D341Med (cell line): ENCODE data around the gene U2SURP.
"Not testable (repeated sequence)": the region's sequence is repeated elsewhere in the genome, so short reads cannot be mapped to it uniquely, and the experiment has no call there.

ENCODE experiments used
- DNase-seq: peaks from one replicate; pipeline ENCODE4 v3.0.0; 2012; ENCODE audit warnings: low spot score

U2SURP gene

GRCh38 chr3:143071776-143072175 is 70.4 kb downstream of the U2SURP start:
- DNase-seq = no peak

DNA sequence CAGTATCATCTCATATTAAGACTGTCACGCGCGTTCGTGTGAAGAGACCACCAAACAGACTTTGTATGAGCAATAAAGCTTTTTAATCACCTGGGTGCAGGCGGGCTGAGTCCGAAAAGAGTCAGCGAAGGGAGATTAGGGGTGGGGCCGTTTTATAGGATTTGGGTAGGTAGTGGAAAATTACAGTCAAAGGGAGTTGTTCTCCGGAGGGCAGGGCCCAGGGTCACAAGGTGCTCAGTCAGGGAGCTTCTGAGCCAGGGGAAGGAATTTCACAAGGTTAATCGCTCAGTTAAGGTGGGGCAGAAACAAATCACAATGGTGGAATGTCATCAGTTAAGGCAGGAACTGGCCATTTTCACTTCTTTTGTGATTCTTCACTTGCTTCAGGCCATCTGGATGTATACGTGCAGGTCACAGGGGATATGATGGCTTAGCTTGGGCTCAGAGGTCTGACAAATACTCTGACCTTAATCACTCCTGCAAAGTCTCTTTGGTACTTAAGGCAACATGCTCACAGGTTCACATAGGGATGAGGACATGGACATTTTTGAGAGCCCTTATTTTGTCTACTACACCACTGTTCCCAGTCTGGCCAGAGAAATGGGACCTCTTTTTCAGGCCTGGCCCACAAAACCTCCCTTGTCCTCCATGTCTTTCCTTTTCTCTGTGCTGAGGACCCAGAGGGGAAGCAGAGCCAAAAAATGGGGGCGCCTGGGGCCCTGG is 71.1 kb downstream of the U2SURP start:
- not testable (repeated sequence) for DNase-seq

- DNase-seq = not testable (repeated sequence)
Measured at GRCh38 chr3:143073541-143073940, 72.2 kb downstream of the U2SURP start.

DNA sequence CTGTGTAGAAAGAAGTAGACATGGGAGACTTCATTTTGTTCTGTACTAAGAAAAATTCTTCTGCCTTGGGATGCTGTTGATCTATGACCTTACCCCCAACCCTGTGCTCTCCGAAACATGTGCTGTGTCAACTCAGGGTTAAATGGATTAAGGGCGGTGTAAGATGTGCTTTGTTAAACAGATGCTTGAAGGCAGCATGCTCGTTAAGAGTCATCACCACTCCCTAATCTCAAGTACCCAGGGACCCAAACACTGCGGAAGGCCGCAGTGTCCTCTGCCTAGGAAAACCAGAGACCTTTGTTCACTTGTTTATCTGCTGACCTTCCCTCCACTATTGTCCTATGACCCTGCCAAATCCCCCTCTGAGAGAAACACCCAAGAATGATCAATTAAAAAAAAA is 72.6 kb downstream of the U2SURP start:
- DNase-seq = not testable (repeated sequence)

DNA sequence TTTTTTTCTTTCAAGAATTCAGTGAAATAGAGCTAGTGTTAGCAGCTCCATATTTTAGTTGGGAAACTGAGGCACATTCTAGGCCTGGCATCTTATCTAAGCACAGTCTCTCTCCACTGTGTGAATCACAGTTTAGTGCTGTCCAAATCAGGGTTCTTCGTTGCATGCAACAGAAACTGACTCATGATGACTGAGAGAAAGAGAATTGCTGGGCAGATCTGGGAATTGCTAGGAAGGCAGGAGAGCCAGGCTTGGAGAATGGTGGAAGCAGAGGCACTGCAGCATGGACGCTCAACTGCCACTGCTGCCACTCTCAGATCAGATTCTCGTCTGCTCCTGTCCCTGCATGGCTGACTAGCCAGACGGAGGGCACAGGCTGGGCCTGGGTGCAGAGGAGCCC is 77.5 kb downstream of the U2SURP start:
- no peak for DNase-seq

DNA sequence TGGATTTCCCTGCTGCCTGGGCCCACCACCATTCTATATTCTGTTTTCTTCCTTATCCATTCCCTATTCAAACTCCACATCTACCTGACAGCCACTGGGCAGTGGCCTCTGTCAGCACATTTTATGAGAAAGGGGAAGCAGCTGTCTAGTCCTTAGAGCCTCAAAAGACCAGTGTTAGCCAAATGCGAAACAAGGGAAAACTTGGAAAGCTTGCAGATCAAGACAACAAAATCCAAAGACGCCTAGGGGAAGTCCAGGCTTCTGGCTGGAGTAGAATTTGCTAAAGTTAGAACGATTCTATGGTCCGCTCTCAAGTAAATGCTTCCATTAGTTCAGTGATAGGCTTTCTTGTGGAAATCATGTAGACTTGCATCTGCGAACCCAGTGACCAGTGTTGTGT is 78.8 kb downstream of the U2SURP start:
- DNase-seq = no peak

GRCh38 chr3:143081365-143081764 is 80.0 kb downstream of the U2SURP start:
- DNase-seq = no peak

DNA sequence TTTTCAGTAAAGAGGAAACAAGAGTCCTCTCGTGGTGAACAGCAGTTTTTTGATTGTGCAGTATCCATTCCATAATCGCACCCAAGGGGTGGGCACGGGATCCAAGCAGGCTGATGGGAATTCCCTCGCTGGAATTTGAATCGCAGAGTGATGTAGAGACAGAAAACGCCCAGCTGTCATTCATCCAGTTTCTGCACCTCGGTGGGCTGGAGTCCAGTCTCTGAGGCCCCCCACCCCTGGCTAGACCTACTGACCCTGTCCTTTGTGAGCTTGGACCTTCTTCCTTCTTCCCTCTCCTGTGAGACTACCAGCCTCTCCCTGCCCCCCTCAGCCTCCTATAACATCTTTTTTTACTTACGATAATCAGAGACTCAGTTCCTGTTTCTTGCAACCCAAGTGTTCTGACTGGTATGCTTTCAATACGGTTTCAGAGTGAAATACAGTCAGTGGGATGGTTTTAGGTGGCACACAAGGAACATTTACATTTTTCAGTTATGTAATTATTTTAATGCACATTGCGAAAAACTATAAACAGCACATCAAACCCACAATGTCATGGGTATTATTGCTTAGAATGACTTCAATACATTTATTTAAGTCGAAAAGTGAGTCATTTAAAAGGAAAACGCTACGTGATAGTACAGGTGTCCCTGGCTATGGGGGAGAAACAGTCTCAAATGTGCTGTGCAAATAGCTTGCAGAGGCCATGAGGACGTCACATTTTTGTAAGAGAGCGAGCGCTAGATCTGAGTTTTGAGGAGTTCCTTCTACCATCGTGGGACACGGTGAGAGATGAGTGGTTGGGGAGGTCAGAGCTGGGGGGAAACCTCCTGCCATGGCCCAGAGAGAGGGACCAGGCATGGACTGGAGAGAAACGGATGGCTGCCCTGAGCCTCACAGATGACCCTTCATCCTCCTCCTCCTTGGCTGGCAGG is 80.7 kb downstream of the U2SURP start:
- no peak for DNase-seq

DNA sequence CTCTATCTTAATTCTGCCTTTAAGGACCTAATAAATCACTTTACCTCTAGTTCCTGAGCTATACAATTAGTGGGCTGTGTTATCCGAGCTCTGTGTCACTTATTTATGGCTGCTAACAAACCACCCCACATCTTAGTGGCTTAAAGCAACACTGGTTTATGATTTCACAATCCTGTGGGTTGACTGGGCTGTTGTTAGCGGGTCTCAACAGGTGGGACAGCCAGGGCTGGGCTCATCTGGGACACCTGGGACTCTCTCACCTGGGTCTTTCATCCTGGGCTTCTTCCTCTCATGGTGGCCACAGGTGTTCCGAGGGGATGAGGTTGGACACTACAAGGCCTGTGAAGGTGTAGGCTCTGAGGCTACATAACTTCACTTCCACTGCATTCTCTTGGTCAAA is 82.4 kb downstream of the U2SURP start:
- no peak for DNase-seq

GRCh38 chr3:143084856-143085731 is 83.7 kb downstream of the U2SURP start:
- DNase-seq = no peak

- no peak for DNase-seq
Measured at GRCh38 chr3:143088835-143089234, 87.5 kb downstream of the U2SURP start.

- DNase-seq = no peak
Measured at GRCh38 chr3:143089965-143090364, 88.6 kb downstream of the U2SURP start.

- peak; percentile 55 for DNase-seq
Measured at GRCh38 chr3:143090486-143090885, 89.1 kb downstream of the U2SURP start.

DNA sequence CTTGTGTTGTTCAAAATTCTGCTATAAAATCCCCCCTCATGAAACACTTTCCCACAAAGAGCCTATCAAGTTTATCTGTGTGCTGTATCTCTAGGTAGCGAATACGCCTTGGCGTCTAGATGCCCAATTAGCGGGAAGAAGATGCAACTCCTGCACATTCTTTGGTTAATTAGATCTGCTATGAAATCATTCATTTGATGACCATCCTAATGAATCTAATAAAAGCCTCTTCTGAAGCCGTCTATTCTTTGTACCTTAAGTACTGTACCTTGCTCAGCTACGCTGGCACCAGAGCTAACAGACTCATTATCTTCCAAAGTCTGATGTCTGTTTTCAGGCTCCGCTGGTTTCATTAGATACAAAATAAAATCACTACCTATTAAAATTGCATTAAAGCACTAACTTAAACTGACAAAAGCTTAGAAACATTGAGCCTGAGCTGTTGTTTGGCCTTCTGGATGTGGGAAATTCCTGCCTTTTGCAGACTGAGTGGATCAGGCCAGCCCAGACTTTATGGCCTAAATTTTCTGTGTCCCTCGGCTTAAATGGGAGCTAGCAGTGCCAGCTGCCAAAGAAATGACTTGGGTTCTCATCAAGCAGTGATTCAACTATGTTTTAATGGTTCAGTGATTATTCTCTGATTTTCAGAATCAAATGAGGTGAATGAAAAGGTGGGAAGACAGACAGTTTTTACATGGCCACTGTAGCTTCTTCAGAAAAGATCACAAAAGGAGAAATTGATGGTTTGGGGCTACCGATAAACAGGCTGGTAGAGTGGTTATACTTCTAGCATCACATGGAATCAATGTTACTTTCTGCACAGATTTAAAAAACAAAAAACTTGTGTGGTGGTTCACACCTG is 89.8 kb downstream of the U2SURP start:
- DNase-seq = no peak

GRCh38 chr3:143092191-143092590 is 90.8 kb downstream of the U2SURP start:
- no peak for DNase-seq

DNA sequence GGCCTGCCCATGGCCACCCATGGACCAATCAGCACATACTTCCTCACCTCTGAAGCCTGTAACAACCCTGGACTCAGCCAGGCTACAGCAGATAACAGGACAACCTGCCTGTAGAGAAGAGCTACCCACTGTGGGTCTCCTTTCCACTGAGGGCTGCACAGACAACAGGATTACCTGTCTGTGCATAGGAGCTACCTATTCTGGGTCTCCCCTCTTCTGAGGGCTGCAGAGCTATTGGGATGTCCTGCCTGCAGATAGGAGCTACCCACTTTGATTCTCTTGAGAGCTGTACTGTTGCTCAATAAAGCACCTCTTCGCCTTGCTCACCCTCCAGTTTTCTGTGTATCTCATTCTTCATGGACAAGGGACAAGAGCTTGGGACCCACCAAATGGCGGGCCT is 94.4 kb downstream of the U2SURP start:
- no peak for DNase-seq

DNA sequence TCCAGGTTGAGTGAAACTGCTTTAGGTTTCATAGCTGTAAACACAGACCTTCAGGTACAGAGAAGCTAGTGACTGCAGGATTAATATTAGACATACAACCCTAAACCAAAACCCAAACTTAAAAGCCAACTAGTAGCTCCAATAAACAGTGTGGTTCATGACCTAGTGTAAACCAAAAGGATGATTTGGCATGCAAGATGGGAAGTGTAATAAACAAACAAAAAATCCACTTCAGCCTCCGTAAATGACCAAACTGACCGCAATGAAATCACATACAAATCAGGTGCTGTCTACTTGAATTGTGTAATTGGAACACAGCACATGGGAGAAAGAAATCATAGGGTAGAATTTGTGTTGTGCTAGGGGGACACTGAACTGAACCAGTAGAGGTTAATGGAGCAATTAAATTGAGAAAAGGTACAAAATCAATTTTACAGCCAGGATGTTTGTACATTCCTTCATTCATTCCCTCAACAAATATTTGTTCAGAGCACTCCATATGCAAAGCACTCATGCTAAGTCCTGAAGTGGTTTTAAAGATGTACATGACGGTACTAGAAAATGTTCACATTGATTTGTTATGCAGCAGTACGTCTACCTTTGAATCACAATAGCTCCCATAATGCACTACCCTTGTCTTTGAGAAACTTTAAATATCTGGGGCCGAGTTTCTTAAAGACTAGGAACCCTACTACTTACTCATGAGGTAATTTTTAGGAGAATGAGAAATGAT is 96.8 kb downstream of the U2SURP start:
- no peak for DNase-seq

- no peak for DNase-seq
Measured at GRCh38 chr3:143099210-143099609, 97.8 kb downstream of the U2SURP start.

DNA sequence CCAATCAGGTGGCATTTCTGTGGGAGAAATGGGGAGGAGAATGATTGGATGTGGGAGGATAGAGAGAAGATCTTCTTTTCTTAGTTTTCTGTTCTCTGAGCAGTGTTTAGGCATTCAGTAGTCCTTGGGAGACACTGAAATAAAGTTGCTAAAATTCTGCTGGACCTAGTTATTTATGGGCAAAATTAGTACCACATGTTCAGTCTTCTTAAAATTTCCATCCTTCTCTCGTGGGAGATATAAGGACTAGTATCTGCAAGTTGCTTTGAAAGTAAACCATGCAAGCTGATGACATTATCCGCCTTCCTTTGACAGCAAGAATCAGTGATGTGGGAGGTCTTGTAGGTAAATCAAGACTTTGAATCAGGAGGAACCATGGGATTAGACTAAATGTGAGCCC is 98.3 kb downstream of the U2SURP start:
- DNase-seq = no peak

- no peak for DNase-seq
Measured at GRCh38 chr3:143100451-143100850, 99.1 kb downstream of the U2SURP start.
